SK-N-SH treated with all-trans-retinoic acid at 6 μM for 48 hours (cell line): ENCODE data around the gene LDB2.

ENCODE experiments used
- ATAC-seq: fragments of 200-7000 bp; cut with Tn5 transposase; 3 replicates; pipeline ENCODE4 v1.9.1; 2020; ENCODE audit warnings: mild to moderate bottlenecking, moderate library complexity
- ARNTL ChIP-seq: fragments of 450-650 bp; formaldehyde crosslinking; IDR thresholded peaks from 2 replicates; pipeline ENCODE4 v1.5.0; 2020; ENCODE audit warnings: low read depth, mild to moderate bottlenecking, moderate library complexity, borderline replicate concordance
- BACH2 ChIP-seq: fragments of 250-450 bp; sonication (Bioruptor Pico); IDR thresholded peaks from 2 replicates; pipeline ENCODE4 v1.9.0; 2021; ENCODE audit warnings: mild to moderate bottlenecking, borderline replicate concordance
- CREB5 ChIP-seq: fragments of 250-450 bp; sonication (Bioruptor Pico); IDR thresholded peaks from 2 replicates; pipeline ENCODE4 v1.5.1; 2020; ENCODE audit warnings: low read depth, mild to moderate bottlenecking, moderate library complexity
- CSDC2 ChIP-seq: fragments of 250-450 bp; sonication (Bioruptor Pico); IDR thresholded peaks from 2 replicates; pipeline ENCODE4 v1.5.0; 2020; ENCODE audit warnings: mild to moderate bottlenecking, moderate library complexity
- ESRRG ChIP-seq: fragments of 250-450 bp; sonication (Bioruptor Pico); IDR thresholded peaks from 2 replicates; pipeline ENCODE4 v1.6.1; 2021; ENCODE audit warnings: mild to moderate bottlenecking
- GLIS3 ChIP-seq: fragments of 250-450 bp; sonication (Bioruptor Pico); IDR thresholded peaks from 2 replicates; pipeline ENCODE4 v1.5.0; 2020; ENCODE audit warnings: mild to moderate bottlenecking, moderate library complexity
- ISL1 ChIP-seq: fragments of 250-450 bp; sonication (Bioruptor Pico); IDR thresholded peaks from 2 replicates; pipeline ENCODE4 v2.1.2; 2022; ENCODE audit warnings: mild to moderate bottlenecking, moderate library complexity
- OSR1 ChIP-seq: fragments of 250-450 bp; sonication (Bioruptor Pico); IDR thresholded peaks from 2 replicates; pipeline ENCODE4 v1.8.0; 2022; ENCODE audit warnings: moderate library complexity, mild to moderate bottlenecking, inconsistent platforms
- POU6F1 ChIP-seq: fragments of 250-450 bp; sonication (Bioruptor Pico); IDR thresholded peaks from 2 replicates; pipeline ENCODE4 v1.8.0; 2021; ENCODE audit warnings: low read depth, mild to moderate bottlenecking, moderate library complexity, borderline replicate concordance
- PPARA ChIP-seq: fragments of 250-450 bp; sonication (Bioruptor Pico); IDR thresholded peaks from 2 replicates; pipeline ENCODE4 v1.5.0; 2020; ENCODE audit warnings: mild to moderate bottlenecking, borderline replicate concordance
- RARB ChIP-seq: fragments of 250-450 bp; sonication (Bioruptor Pico); IDR thresholded peaks from 2 replicates; pipeline ENCODE4 v1.8.0; 2021; ENCODE audit warnings: mild to moderate bottlenecking, moderate library complexity
- SNAI2 ChIP-seq: fragments of 250-450 bp; sonication (Bioruptor Pico); IDR thresholded peaks from 2 replicates; pipeline ENCODE4 v1.5.0; 2020; ENCODE audit warnings: mild to moderate bottlenecking, moderate library complexity
- TCF4 ChIP-seq: fragments of 250-450 bp; sonication (Bioruptor Pico); IDR thresholded peaks from 2 replicates; pipeline ENCODE4 v1.8.0; 2021; ENCODE audit warnings: mild to moderate bottlenecking, moderate library complexity, borderline replicate concordance
- TOX ChIP-seq: fragments of 250-450 bp; sonication (Bioruptor Pico); IDR thresholded peaks from 2 replicates; pipeline ENCODE4 v1.8.0; 2021; ENCODE audit warnings: mild to moderate bottlenecking, moderate library complexity, borderline replicate concordance
- ZC3H10 ChIP-seq: fragments of 250-450 bp; sonication (Bioruptor Pico); IDR thresholded peaks from 2 replicates; pipeline ENCODE4 v1.5.1; 2021; ENCODE audit warnings: mild to moderate bottlenecking, moderate library complexity
- ZFP3 ChIP-seq: fragments of 250-450 bp; sonication (Bioruptor Pico); IDR thresholded peaks from 2 replicates; pipeline ENCODE4 v1.5.0; 2020; ENCODE audit warnings: mild to moderate bottlenecking, moderate library complexity
- ZFP30 ChIP-seq: fragments of 450-650 bp; formaldehyde crosslinking; IDR thresholded peaks from 2 replicates; pipeline ENCODE4 v1.5.0; 2022; ENCODE audit warnings: mild to moderate bottlenecking, moderate library complexity
- ZNF565 ChIP-seq: fragments of 450-650 bp; formaldehyde crosslinking; conservative IDR thresholded peaks from 2 replicates; pipeline ENCODE4 v1.5.0; 2020; ENCODE audit warnings: low read depth, mild to moderate bottlenecking, moderate library complexity
- ZNF70 ChIP-seq: fragments of 450-650 bp; formaldehyde crosslinking; IDR thresholded peaks from 2 replicates; pipeline ENCODE4 v1.5.0; 2020; ENCODE audit warnings: mild to moderate bottlenecking, moderate library complexity
- ZNF8 ChIP-seq: fragments of 450-650 bp; formaldehyde crosslinking; IDR thresholded peaks from 2 replicates; pipeline ENCODE4 v1.5.0; 2020; ENCODE audit warnings: mild to moderate bottlenecking, moderate library complexity
- TF ChIP-seq, protein P1 (sequence below): fragments of 250-450 bp; sonication (Bioruptor Pico); IDR thresholded peaks from 2 replicates; pipeline ENCODE4 v1.5.0; 2020; ENCODE audit warnings: mild to moderate bottlenecking, moderate library complexity
- TF ChIP-seq, protein P2 (sequence below): fragments of 250-450 bp; sonication (Bioruptor Pico); IDR thresholded peaks from 2 replicates; pipeline ENCODE4 v1.8.0; 2020; ENCODE audit warnings: mild to moderate bottlenecking, moderate library complexity, borderline replicate concordance
- TF ChIP-seq, protein P3 (sequence below): fragments of 250-450 bp; sonication (Bioruptor Pico); IDR thresholded peaks from 2 replicates; pipeline ENCODE4 v1.5.1; 2021; ENCODE audit warnings: mild to moderate bottlenecking, moderate library complexity

LDB2 gene

GRCh38 chr4:16694884-16695276, 203.6 kb downstream of the LDB2 start:
- TF ChIP-seq OSR1, result no peak
- no peak for TF ChIP-seq TCF4
- TF ChIP-seq ESRRG (CRISPR knock-in tag), result no peak
- no peak for TF ChIP-seq SNAI2 (CRISPR knock-in tag)
- TF ChIP-seq POU6F1, result no peak
- no peak for TF ChIP-seq TOX (CRISPR knock-in tag)
- no peak for TF ChIP-seq GLIS3 (CRISPR knock-in tag)
- no peak for TF ChIP-seq PPARA (CRISPR knock-in tag)
- TF ChIP-seq ZNF70 (CRISPR knock-in tag), result no peak
- no peak for TF ChIP-seq ZC3H10 (CRISPR knock-in tag)
- TF ChIP-seq ZNF8, result no peak
- TF ChIP-seq ZNF565 (CRISPR knock-in tag), result no peak
- no peak for TF ChIP-seq BACH2 (CRISPR knock-in tag)
- no peak for TF ChIP-seq RARB
- TF ChIP-seq, protein P1, sequence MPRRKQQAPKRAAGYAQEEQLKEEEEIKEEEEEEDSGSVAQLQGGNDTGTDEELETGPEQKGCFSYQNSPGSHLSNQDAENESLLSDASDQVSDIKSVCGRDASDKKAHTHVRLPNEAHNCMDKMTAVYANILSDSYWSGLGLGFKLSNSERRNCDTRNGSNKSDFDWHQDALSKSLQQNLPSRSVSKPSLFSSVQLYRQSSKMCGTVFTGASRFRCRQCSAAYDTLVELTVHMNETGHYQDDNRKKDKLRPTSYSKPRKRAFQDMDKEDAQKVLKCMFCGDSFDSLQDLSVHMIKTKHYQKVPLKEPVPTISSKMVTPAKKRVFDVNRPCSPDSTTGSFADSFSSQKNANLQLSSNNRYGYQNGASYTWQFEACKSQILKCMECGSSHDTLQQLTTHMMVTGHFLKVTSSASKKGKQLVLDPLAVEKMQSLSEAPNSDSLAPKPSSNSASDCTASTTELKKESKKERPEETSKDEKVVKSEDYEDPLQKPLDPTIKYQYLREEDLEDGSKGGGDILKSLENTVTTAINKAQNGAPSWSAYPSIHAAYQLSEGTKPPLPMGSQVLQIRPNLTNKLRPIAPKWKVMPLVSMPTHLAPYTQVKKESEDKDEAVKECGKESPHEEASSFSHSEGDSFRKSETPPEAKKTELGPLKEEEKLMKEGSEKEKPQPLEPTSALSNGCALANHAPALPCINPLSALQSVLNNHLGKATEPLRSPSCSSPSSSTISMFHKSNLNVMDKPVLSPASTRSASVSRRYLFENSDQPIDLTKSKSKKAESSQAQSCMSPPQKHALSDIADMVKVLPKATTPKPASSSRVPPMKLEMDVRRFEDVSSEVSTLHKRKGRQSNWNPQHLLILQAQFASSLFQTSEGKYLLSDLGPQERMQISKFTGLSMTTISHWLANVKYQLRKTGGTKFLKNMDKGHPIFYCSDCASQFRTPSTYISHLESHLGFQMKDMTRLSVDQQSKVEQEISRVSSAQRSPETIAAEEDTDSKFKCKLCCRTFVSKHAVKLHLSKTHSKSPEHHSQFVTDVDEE (CRISPR knock-in tag), result no peak
- no peak for TF ChIP-seq ISL1 (CRISPR knock-in tag)
- TF ChIP-seq, protein P2, sequence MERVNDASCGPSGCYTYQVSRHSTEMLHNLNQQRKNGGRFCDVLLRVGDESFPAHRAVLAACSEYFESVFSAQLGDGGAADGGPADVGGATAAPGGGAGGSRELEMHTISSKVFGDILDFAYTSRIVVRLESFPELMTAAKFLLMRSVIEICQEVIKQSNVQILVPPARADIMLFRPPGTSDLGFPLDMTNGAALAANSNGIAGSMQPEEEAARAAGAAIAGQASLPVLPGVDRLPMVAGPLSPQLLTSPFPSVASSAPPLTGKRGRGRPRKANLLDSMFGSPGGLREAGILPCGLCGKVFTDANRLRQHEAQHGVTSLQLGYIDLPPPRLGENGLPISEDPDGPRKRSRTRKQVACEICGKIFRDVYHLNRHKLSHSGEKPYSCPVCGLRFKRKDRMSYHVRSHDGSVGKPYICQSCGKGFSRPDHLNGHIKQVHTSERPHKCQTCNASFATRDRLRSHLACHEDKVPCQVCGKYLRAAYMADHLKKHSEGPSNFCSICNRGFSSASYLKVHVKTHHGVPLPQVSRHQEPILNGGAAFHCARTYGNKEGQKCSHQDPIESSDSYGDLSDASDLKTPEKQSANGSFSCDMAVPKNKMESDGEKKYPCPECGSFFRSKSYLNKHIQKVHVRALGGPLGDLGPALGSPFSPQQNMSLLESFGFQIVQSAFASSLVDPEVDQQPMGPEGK (CRISPR knock-in tag), result no peak
- no peak for TF ChIP-seq ARNTL (CRISPR knock-in tag)
- TF ChIP-seq, protein P3, sequence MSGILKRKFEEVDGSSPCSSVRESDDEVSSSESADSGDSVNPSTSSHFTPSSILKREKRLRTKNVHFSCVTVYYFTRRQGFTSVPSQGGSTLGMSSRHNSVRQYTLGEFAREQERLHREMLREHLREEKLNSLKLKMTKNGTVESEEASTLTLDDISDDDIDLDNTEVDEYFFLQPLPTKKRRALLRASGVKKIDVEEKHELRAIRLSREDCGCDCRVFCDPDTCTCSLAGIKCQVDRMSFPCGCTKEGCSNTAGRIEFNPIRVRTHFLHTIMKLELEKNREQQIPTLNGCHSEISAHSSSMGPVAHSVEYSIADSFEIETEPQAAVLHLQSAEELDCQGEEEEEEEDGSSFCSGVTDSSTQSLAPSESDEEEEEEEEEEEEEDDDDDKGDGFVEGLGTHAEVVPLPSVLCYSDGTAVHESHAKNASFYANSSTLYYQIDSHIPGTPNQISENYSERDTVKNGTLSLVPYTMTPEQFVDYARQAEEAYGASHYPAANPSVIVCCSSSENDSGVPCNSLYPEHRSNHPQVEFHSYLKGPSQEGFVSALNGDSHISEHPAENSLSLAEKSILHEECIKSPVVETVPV, result no peak

DNA sequence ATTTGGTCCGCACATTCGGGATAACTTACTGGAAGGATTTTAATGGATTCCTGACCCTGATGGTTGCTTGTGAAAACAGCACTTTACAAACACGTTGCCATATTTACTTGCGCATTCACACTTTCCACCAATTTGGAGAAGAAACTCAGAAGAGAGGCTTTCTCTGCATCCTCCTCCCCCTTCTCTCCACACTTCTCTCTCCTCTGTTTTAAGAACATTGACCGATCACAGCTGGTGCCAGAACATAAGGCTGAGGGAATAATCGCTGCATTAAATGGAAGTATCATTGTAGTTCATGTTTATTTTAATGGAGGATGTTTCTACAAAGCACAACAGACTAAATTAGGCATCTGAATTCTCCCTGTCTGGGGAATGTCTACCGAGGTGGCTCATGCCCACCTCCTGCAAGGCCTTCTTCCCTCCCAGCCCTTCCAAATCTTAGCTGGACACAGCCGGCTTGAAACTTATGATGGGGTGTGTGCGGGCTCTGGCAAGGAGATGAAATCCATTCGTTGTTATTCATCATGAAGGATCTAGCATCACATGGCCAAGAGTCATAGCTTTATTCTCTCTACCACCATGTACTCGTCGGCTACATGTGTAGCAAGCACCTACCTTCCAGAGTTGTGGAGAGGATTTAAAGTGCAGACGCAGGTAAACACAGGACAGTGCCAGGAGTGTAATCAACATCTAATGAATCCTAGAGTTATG, 204.1 kb downstream of the LDB2 start:
- ATAC-seq, result no peak
- TF ChIP-seq OSR1 (no peak), CSDC2 (CRISPR knock-in tag) (no peak), ZNF70 (CRISPR knock-in tag) (no peak), CREB5 (CRISPR knock-in tag) (no peak), BACH2 (CRISPR knock-in tag) (no peak), TCF4 (no peak), ESRRG (CRISPR knock-in tag) (no peak), ZFP30 (no peak), ZC3H10 (CRISPR knock-in tag) (no peak), POU6F1 (no peak), PPARA (CRISPR knock-in tag) (no peak), ZNF8 (no peak), ZFP3 (CRISPR knock-in tag) (no peak)
- TF ChIP-seq, protein P1 (CRISPR knock-in tag), result no peak
- TF ChIP-seq, protein P2 (CRISPR knock-in tag), result no peak

More at GRCh38 chr4:16694884-16695276, 203.6 kb downstream of the LDB2 start:
- ATAC-seq, result no peak
